OCI-LY7 (cell line): ENCODE data around the gene GOLPH3. TPM values are rescaled to one million over a fixed set of nuclear protein-coding genes. Genes with fewer than 3 reads are reported as not detected.

Experiments used
- BruUV-seq: library from RNA; stranded (reverse); fragments of 400-500 nt; replicated peaks from 2 replicates; lab custom pipeline; 2021; lab: Mats Ljungman, UMichigan
- CTCF ChIA-PET: fragments of 300-600 bp; sonication (Branson Sonifier 250); formaldehyde crosslinking; loops from one replicate; lab custom pipeline; 2022; ENCODE audit warnings: antibody characterized with exemption; ENCODE audit not compliant: unreplicated experiment; lab: Charles Lee
- POLR2A ChIA-PET: fragments of 300-600 bp; sonication (Branson Sonifier 250); formaldehyde crosslinking; loops from one replicate; lab custom pipeline; 2022; ENCODE audit warnings: antibody characterized with exemption; lab: Charles Lee
- DNase-seq: peaks from one replicate; pipeline ENCODE4 v3.0.0-alpha.2; 2015; ENCODE audit warnings: low spot score
- H2AFZ ChIP-seq: fragments of 200-600 bp; sonication (generic), shearing (Covaris generic); 2 replicates; pipeline ENCODE4 v1.6.1; 2014; ENCODE audit warnings: mild to moderate bottlenecking, antibody characterized with exemption, low read length, moderate library complexity
- H3K27ac ChIP-seq: fragments of 200-600 bp; sonication (generic); 2 replicates; pipeline ENCODE4 v1.5.1; 2014; ENCODE audit warnings: mixed run types, low read depth, mild to moderate bottlenecking, moderate library complexity, low read length, inconsistent platforms; ENCODE audit not compliant: poor library complexity, severe bottlenecking
- H3K36me3 ChIP-seq: fragments of 200-600 bp; sonication (generic); 2 replicates; pipeline ENCODE4 v1.6.1; 2014; ENCODE audit warnings: mild to moderate bottlenecking, antibody characterized with exemption, low read length, moderate library complexity, mixed read lengths; ENCODE audit not compliant: insufficient read depth
- H3K4me1 ChIP-seq: fragments of 200-600 bp; sonication (generic); 2 replicates; pipeline ENCODE4 v1.5.1; 2014; ENCODE audit warnings: mild to moderate bottlenecking, low read length; ENCODE audit not compliant: insufficient read depth, poor library complexity, severe bottlenecking
- H3K4me2 ChIP-seq: fragments of 200-600 bp; sonication (generic); 2 replicates; pipeline ENCODE4 v1.6.1; 2014; ENCODE audit warnings: mild to moderate bottlenecking, low read length
- H3K4me3 ChIP-seq: fragments of 200-600 bp; sonication (generic); 2 replicates; pipeline ENCODE4 v1.5.1; 2014; ENCODE audit warnings: mild to moderate bottlenecking, low read depth, low read length; ENCODE audit not compliant: poor library complexity, severe bottlenecking
- H3K79me2 ChIP-seq: fragments of 200-600 bp; sonication (generic); 2 replicates; pipeline ENCODE4 v1.6.1; 2016; ENCODE audit warnings: low read depth, mild to moderate bottlenecking, low read length, moderate library complexity, mixed read lengths; ENCODE audit not compliant: insufficient read depth
- H3K9me2 ChIP-seq: fragments of 200-600 bp; sonication (generic); 2 replicates; pipeline ENCODE4 v1.6.1; 2016; ENCODE audit warnings: mild to moderate bottlenecking, low read length, mixed read lengths; ENCODE audit not compliant: insufficient read depth
- H3K9me3 ChIP-seq: fragments of 200-600 bp; sonication (generic); 2 replicates; pipeline ENCODE4 v1.6.1; 2014; ENCODE audit warnings: mild to moderate bottlenecking, mixed run types, low read length, mixed read lengths
- H4K20me1 ChIP-seq: fragments of 200-600 bp; sonication (generic); 2 replicates; pipeline ENCODE4 v1.6.1; 2014; ENCODE audit warnings: mild to moderate bottlenecking, antibody characterized with exemption, low read length, moderate library complexity, mixed read lengths; ENCODE audit not compliant: insufficient read depth
- CTCF ChIP-seq: fragments of 200-600 bp; sonication (generic); conservative IDR thresholded peaks from 2 replicates; pipeline ENCODE4 v1.5.1; 2014; ENCODE audit warnings: mild to moderate bottlenecking, antibody characterized with exemption, low read length, moderate library complexity, mixed read lengths
- EZH2phosphoT487 ChIP-seq: fragments of 200-600 bp; sonication (generic); IDR thresholded peaks from 2 replicates; pipeline ENCODE4 v1.6.1; 2018; ENCODE audit warnings: low read depth, borderline replicate concordance, mild to moderate bottlenecking, mixed run types, antibody characterized with exemption, low read length, moderate library complexity, mixed read lengths
- intact Hi-C: fragments of 100-400 bp; cut with micrococcal nuclease; formaldehyde crosslinking; loops from one replicate; pipeline ENCODE4 v1.10.0; 2022; ENCODE audit not compliant: unreplicated experiment
- total RNA-seq, 2 experiments: library from RNA; depleted of rRNA in 1 of 2; stranded (reverse); fragments of >200 nt in 1 of 2; shearing (Covaris generic) in 1 of 2; gene quantifications; 2 replicates each; pipeline ENCODE4 v1.2.3, GENCODE V29; 2014 to 2022

Gene GOLPH3
- total RNA-seq, 2 experiments from 2014 or later: 35.9 to 53.8 TPM

- DNase-seq: no peak
- Histone ChIP-seq H3K4me2 (no peak overlapping the region), H4K20me1 (no peaks in the 10 kb centered on the region), H3K36me3 (peaks cover 15% of the 10 kb centered on the region; the same call in 1 of the 2 replicates), H3K4me1 (no peaks in the 10 kb centered on the region), H3K9me2 (no peaks in the 10 kb centered on the region), H3K27ac (no peak overlapping the region), H3K79me2 (no peaks in the 10 kb centered on the region), H3K9me3 (no peaks in the 10 kb centered on the region), H2AFZ (no peak overlapping the region), H3K4me3 (no peak overlapping the region)
- CTCF ChIA-PET: no interaction called here
- intact Hi-C loops: loop anchor here (10.0 kb wide), 1 partner anchor 525 kb away; no protein-coding TSS in a partner anchor
- no TSS peak for BruUV-seq
- POLR2A ChIA-PET: no interaction called here
- TF ChIP-seq CTCF: no peak
- no peak for TF ChIP-seq EZH2phosphoT487
Measured at GRCh38 chr5:32090026-32090754, 83.9 kb downstream of the GOLPH3 start.

- H3K9me3 ChIP-seq: no peaks in the 10 kb centered on the region
- no peak for TF ChIP-seq EZH2phosphoT487
- TF ChIP-seq CTCF: no peak
- H3K9me2 ChIP-seq: no peaks in the 10 kb centered on the region
- peaks cover 11% of the 10 kb centered on the region; the same call in 1 of the 2 replicates for H3K36me3 ChIP-seq
- no TSS peak for BruUV-seq
- ChIA-PET CTCF (no interaction called here), POLR2A (no interaction called here)
- no peaks in the 10 kb centered on the region for H3K4me1 ChIP-seq
- no peak overlapping the region for H3K4me2 ChIP-seq
- H2AFZ ChIP-seq: no peak overlapping the region
- no peaks in the 10 kb centered on the region for H3K79me2 ChIP-seq
- DNase-seq: no peak
- no peaks in the 10 kb centered on the region for H4K20me1 ChIP-seq
- intact Hi-C loops: no loop called here
- H3K4me3 ChIP-seq: no peak overlapping the region
- no peak overlapping the region for H3K27ac ChIP-seq
Measured at GRCh38 chr5:32089146-32090000, 84.7 kb downstream of the GOLPH3 start.
